ENCODE data around the gene CACNA1H. TPM values are rescaled to one million over a fixed set of nuclear protein-coding genes. Genes with fewer than 3 reads are reported as not detected.
"Not testable (repeated sequence)": the region's sequence is repeated elsewhere in the genome, so short reads cannot be mapped to it uniquely, and the experiment has no call there.

The CACNA1H gene
- total and polyA plus RNA-seq, 2 of the 4 experiments (the other 2 are of a cell fraction) = 1.6 to 5.8 TPM

GRCh38 chr16:1190789-1191188 lies 37.9 kb downstream of the CACNA1H start:
- H2AFZ ChIP-seq (replicated peaks; ENCODE audit: low read length, poor library complexity); CTCF ChIA-PET; H3K36me3 ChIP-seq (ENCODE audit: control insufficient read depth, insufficient read depth, low read length); dilution Hi-C loops (cut with HindIII; ENCODE audit: low sequenced_read_pairs, unreplicated experiment); H3K4me1 ChIP-seq (ENCODE audit: control insufficient read depth, insufficient read depth, low read length); intact Hi-C loops (cut with micrococcal nuclease); H3K9ac ChIP-seq (ENCODE audit: low read depth, low read length); H2AK5ac ChIP-seq (ENCODE audit: low read depth, low read length); H4K91ac ChIP-seq (ENCODE audit: insufficient read depth, low read depth, low read length); H3K27ac ChIP-seq (ENCODE audit: insufficient read depth, low read length); H3K23ac ChIP-seq (ENCODE audit: low read depth, low read length); H3K4me2 ChIP-seq (ENCODE audit: low read depth, low read length); H3K27me3 ChIP-seq (ENCODE audit: control insufficient read depth, insufficient read depth, low read length); H3K9me1 ChIP-seq (ENCODE audit: insufficient read depth, low read length); POLR2A ChIA-PET (ENCODE audit: unreplicated experiment); H4K8ac ChIP-seq (ENCODE audit: low read depth in 2 of 2, low read length in 2 of 2); H2BK120ac ChIP-seq (ENCODE audit: low read depth, low read length); H3K4me3 ChIP-seq (ENCODE audit: insufficient read depth, low read depth, low read length); H3K14ac ChIP-seq (replicated peaks; ENCODE audit: low read depth, low read length); H3K79me1 ChIP-seq (ENCODE audit: low read depth in 1 of 2, low read length in 2 of 2); H2AK9ac ChIP-seq (replicated peaks; ENCODE audit: low read depth, low read length, poor library complexity); H3K9me3 ChIP-seq (ENCODE audit: control insufficient read depth, insufficient read depth, low read length); in situ Hi-C loops (cut with MboI; ENCODE audit: low sequenced_read_pairs); H4K5ac ChIP-seq (ENCODE audit: low read depth, low read length); ATAC-seq (ENCODE audit: low read depth); DNase-seq; H3K4ac ChIP-seq (ENCODE audit: low read depth, low read length); H2BK20ac ChIP-seq (ENCODE audit: low read depth, low read length); H2BK15ac ChIP-seq (ENCODE audit: low read depth, low read length); H3K18ac ChIP-seq (ENCODE audit: low read depth, low read length); H3K56ac ChIP-seq (ENCODE audit: extremely low read depth, insufficient read depth, low read length); H2BK5ac ChIP-seq (ENCODE audit: low read depth, low read length, poor library complexity, severe bottlenecking); BruUV-seq (replicated peaks): not testable (repeated sequence)
- WGBS, 2 experiments (ENCODE audit: extremely low coverage in 2 of 2, insufficient read length in 1 of 2) = no CpG with 5 or more reads among the region's 11 CpGs
- H4K20me1 ChIP-seq (ENCODE audit: insufficient read depth, low read length) = peaks cover 14% of the 10 kb centered on the region
